HG02571 (cell line): ENCODE data around the gene FAM193B.
"Not testable (repeated sequence)": the region's sequence is repeated elsewhere in the genome, so short reads cannot be mapped to it uniquely, and the experiment has no call there.

Source experiments
- ATAC-seq: cut with Tn5 transposase; IDR thresholded peaks from one replicate; pipeline ENCODE4 v1.9.1; 2021; ENCODE audit warnings: mild to moderate bottlenecking, moderate library complexity; ENCODE audit not compliant: unreplicated experiment

FAM193B gene

DNA sequence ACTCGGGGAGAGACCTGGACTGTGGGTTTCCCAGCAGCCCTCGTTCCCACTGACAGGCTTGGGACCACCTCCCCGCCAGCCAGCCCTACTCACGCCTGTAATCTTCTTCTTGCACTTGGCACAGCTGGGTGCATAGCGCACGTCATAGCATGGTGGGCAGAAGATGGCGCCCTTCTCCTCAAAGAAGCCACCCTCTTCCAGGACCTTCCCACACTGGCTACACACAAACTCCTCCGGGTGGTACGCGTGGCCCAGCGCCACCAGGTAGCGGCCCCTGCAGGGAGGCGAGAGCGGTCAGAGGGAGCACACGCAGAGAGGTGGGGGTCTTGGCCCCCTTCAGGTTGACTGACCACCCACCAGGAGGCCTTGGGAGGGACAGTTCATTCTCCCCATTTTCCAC is 66.4 kb downstream of the FAM193B start:
- ATAC-seq = no peak

DNA sequence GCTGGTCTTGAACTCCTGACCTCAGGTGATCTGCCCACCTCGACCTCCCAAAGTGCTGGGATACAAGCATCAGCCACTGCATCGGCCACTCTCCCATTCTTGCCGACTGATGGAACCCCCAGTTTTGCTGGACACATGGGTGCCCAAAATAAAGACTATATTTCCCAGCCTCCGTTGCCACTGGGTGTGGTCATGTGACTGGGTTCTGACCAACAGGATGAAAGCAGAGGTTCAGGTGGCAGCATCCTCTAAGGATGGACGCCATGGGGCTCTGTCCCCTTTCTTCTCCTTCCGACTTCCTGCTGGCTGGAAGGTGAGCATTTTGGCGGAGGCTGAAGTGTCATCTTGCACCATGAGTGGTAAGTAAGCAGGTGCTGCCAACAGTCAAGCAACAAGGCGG is 67.2 kb downstream of the FAM193B start:
- ATAC-seq = no peak

DNA sequence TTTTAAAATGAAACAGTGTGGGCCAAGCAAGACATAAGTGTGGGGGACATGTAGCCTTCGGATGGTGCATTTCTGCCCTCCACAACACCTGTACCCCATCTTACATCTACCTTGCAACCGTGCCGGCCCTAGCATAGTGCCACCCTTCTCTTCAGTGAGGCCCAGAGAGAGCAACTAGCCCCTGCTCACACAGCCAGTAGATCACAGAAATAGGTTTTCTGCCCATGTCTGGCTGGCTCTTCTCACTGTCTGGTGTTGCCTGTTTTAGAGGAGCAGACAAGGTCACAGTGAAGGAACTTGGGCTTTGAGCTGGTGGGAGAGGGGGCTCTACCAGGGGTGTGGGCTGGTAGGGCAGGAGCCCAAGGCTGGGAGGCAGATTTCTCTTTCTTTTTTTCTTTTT is 68.1 kb downstream of the FAM193B start:
- no peak for ATAC-seq

DNA sequence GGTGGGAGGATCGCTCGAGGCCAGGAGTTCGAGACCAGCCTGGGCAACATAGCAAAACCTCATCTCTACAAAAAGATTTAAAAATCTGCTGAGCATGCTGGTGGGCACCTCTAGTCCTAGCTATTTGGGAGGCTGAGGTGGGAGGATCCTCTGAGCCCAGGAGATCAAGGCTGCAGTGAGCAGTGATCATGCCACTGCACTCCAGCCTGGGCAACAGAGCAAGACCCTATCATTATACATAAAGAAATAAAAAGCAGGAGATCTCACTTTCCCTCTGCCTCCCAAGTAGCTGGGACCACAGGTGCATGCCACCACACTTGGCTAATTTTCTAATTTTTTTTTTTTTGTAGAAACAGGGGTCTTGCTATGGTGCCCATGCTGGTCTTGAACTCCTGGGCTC is 68.6 kb downstream of the FAM193B start:
- not testable (repeated sequence) for ATAC-seq

DNA sequence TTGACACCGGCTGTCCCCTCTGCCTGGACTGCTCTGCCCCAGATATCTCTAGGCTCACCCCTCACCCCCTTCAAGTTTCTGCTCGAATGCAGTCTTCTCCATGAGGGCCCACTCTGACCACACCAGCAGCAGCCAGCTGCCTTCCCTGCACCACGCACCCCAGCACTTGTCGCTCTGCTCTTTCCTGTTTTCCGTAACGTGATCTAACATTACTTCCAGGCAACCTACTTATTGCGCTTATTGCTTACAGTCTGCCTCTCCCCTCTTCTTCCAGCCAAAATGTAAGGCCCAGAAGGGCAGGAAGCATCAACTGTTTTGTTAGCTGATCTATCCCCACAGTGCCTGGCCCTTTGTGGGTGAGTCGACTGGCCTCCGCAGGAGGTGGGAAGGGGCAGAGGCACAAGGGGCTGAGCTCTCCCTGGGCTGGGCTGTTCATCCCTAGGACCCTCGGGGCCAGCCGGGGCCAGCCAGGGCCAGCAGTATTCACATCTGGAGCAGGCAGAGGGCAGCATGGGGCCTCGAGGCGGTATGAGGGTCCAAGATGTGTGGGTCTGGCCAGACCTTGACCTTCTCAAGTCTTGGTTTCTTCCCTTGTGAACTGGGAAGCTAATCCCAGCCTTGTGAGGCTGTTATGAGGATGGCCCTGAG is 69.3 kb downstream of the FAM193B start:
- ATAC-seq = no peak

DNA sequence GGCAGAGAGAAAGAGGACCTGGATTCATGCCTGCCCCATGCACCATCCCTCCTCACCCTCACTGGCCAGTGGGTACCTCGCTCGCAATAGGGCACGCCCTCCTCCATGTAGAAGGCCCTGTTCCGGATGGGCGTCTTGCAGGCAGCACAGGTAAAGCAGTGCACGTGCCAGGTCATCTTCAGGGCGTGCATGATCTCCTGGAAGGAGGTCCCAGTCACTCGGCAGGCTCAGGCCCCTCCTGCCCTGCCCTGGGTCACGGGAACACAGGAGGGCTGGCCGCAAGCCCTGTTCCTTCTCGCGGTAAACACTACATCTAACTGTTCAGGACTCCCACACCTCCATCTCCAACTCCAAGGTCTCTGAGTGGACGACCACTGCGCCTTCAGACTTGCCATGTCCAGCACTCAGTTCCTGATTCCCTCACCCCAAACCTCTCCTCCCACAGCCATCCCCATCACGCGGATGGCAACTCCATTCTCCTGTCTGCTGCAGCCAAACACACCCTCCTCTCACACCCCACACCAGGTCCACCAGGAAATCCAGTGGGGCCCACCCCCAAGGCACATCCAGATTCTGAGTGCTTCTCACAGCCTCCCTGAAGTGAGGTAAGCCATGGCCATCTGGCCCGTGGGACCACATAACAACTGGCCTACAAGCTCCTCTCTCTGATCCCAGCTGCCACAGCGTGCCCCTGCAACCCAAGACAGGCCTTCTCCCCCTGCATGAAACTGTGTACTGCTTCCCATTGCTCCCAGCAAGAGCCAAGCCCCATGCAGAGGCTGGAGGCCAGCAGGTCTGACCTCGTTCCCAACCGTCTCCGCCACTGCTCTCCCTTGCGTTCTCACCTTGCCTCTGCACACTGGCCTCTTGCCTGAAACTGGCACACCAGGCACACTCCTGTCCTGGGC is 70.1 kb downstream of the FAM193B start:
- ATAC-seq = no peak

DNA sequence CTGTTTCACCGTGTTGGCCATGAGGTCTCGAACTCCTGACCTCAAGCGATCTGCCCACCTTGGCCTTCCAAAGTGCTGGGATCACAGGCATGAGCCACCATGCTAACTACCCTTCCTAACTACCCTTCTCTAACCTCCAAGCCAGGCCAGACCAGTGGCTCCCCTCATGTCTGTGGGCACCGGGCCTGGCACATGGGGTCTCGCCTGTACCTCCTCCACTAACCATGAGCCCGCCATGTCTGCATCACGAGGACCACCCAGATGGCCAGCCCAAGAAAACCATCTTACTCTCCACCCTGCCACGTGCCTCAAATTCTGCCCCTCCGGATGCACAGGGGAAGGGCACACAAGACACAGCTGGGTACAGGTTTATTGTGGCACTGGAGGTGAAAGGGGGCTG is 71.3 kb downstream of the FAM193B start:
- no peak for ATAC-seq

DNA sequence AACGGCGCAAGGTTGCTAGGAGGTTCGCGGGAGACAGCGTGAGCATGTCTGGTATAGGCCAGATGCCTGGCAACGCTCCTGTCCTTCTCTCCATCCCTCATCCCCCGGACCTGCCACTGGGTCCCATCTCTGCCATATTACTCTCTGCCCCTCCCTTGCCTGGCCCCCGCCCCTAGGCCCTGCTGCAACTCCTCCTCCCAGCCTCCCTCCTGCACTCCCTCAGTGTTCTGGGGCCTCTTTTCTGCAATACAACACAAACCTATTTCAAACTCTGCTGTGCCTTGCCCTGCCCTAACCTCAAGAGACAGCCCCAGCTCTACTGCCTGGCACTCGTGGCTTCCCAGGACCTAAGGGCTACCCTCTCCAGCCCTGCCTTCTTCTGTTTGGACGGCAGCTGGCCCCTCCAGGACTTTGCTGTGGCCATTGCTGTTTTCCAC is 72.0 kb downstream of the FAM193B start:
- ATAC-seq = no peak

DNA sequence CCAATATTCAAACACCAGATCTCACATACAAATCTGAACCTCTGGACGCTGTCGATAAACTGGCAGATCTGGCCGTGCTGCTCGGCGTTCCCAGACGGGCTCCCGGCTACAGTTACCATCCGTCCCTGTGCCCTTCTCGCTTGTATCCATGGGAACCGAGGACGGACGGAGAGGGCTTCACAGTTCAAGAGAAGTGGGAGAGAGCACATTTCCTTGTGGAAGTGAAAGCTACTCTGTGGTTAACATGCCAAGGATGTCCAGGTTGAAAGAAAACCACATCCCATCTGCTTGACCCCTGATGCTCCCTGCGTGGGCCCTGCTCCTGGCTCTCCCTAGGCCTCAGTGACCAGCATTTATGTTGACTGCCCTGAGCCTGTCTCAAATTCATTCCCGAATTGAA is 74.6 kb downstream of the FAM193B start:
- no peak for ATAC-seq

DNA sequence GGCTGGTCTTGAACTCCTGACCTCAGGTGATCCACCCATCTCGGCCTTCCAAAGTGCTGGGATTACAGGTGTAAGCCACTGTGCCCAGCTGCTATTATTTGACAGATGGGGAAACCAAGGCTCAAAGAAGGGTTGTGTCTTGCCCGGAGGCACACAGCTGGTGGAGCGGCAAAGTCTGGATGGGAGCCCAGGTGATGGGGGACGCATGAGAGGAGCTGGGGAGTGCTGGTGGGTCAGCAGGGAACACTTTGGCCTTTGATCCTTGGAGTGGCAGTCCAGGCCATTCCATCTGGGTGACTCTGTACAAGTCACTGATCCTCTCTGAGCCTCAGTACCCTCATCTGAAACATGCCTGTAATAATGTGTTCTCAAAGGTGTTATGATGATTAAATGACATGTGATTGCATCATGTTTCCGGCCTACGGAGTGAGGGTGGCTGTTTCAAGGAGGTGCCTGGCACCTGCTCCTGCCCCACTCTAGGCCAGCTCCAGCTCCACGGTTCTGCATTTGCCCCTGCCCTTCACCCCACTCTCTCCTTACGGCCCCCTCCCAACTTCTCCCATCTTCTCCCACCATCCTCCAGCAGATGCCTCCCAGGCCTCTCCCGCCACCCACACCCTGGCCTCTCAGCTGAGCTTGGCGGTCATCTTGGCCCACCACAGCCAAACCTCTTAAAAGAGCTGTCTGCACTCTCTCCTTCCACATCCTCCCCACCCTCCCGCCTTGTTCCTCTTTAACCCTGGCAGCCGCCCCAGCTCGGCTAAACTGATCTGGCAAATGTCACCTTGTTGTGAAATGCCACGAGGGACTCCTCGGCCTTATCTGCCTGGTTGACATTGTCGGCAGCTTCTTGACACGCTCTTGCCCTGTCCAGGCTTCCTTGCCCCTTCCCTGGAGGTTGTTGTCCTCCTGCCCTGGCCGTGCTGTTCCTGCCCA is 75.4 kb downstream of the FAM193B start:
- ATAC-seq = no peak

DNA sequence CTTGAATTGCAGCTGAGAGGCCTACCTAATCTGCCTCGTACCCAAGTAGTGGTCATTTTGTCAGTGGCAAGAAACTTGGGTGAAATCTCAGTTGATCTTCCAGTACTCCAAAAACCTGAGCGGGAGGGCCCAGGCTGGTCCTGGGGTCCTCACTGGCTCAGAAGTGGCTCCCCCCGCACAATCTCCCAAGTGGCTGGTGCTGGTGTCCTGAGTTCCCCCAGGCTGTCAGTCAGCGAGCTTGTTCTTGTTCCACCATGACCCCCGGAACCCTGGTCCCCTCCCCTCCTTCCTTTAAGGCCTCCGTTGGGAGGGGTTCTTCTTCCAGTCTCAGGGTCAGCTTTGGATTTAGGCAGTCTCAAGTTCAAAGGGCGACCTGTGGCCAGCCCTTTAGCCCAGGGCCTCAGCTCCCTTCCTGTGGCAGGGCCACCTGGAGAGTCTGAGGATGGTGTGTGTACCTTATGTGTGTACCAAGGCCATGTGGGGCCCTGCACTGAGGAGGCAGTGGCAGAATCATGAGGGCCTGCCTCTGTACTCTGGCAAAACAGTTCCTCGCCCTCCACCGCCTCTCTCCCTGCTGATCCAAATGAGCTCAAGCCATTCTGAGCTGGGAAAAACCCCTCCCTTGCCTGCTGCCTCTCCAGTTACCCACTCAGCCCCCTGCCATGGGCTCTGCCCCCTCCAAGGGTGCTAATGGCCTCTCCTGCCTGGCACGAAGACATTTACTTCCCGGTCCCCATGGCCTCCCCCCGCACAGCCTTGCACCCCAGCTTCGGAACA is 76.5 kb downstream of the FAM193B start:
- no peak for ATAC-seq

DNA sequence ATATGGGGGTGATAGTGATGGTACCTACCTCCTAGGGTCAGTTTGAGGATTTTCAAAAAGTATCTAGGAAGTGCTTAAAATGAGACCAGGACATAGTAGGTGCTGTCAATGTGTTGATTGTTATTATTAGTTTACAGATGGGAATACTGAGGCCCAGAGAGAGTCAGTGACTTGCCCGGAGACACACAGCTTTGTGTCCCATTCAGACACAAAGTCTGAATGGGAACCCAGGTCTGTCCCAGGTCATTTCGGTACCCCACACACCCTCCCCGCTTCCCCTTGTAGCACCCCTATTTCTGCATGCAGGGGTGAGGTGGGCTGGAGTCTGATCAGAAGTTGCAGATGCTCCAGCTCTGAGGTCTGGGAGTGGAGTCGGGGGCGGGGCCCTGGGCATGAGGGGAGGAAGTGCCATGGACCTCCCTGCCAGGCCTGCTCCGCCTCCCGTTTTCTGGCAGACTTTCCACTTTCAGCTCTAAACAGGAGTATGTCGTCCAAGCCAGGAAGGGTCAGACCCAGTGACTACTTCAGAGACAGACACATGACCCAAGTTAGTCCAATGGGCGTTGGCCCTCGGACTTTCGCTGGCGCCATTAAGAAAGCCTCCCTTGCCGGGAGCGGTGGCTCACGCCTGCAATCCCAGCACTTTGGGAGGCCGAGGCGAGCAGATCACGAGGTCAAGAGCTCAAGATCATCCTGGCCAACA is 77.7 kb downstream of the FAM193B start:
- ATAC-seq = no peak

DNA sequence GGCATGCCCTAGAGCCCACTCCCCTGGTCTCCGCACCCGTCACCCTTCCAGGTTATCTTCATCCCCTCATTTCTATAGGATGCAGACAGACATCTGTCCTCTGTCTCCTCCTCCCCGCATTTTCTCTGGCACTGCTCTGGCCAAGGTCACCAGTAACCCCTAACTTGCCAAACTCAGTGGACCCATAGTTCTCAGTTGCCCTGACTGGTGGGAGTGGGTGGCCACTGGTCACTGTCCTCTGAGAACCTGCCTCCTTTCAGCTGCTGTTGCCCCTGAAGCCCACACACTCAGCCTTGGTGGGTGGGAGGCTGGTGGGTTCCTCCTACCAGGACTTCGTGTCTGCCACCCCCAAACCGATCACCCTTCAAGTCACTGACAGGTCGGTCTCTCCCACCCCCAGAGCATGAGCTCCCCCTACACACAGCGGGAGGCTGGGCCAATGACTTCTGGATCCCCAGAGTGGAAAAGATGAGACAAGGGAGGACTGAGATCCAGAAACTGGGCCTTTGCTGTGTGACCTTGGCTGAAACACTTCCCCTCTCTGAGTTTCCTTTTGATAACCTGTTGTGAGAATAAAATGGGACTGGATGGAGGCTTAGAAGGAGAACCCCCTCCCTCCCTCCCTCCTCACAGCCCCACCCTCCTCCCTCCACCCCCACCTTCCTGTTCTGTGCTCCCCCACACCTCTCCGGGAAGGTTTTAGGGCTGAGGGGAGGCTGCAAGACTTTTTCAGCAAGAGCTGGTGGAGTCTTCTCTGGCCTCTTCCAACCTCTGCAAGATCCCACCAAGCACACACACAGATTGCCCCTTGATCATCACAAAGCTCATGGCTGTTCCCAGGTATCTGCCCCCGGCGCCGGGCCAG is 78.6 kb downstream of the FAM193B start:
- ATAC-seq = no peak

DNA sequence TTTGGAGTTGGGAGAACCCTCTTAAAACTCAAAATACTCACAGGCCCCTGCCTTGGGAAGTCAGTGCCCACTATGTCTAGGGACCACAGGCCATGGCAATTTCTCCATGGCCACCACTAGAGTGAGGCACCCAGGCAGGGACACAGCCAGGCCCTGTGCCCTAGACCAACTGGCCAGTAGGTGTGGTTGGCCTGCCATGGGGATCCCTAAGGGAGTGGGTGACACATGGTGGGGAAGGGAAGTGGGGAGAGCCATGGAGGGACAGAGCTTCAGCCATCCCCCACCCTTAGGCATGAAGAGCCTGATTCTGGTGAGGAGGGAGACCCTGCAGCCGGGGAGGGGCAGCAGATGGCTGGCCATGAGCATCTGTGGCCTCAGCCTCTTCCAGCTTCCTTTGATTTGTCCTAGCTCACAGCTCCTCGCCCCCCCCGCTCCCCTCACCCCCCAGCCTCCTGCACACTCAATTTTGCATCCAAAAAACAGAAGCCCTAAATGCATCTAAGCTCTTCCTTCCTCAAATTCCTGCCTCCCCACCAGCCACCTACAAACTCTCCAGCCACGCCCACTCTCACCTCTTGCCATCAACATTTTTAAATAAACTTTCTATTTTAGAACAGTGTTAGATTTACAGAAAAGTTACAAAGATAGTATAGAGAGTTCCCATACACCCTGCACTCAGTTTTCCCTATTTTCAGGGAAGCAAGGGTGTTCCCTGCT is 79.4 kb downstream of the FAM193B start:
- no peak for ATAC-seq

DNA sequence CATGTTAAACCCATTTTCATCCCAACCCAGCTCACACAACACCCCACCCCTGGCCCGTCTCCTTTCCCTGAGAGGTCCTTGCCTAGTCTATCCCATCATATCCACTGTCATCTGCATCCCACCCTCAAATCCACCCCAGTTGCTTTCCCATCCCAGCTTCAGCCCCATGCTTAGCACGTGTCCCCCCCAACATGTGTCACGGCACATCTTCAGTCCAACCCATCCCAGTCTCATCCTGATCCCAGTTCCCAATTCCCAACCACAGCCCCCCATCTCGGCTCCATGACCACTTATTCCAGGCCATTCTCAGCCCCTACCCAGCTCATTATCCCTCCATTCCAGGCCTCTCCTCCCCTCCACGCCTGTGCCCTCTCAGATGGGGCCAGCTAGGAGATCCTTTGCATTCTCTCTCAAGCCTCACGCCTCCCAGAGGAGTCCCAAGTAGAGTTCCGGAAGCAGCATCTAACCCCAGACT is 80.3 kb downstream of the FAM193B start:
- ATAC-seq = no peak

DNA sequence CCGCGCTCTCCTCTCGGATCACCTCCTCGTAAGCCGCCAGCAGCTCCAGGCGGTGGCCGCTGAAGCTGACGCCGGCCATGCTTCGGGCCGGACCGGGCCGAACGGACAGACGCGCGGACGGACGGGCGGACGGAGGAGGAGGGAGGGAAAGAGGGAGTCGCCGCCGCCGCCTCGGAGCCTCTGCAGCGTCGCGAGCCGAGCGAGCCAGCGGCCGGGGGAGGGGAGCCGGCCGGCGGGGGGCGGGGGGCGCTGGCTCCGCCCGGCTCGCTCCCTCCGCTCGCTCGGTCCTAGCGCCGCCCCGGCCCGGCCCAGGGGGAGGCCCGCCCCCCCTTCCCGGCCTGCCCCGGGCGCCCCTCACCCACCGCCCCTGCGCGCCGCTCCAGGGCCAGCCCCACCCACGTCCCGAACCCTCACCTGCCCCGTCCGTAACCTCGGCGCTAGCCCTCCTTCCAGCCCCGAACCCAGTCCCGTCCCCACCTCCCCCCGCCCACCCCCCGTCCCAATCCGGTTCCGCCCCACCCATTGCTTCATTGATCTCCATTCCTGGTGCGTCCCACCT is 80.8 kb downstream of the FAM193B start, which contains the start of gene DBN1:
Gene DBN1 (minus strand): TSS at position 192 of the 559 bp plus-strand sequence. CDS start 113 bp downstream, at position 79.
- no peak for ATAC-seq
